ENCODE measurements around the gene CSTF3.

The CSTF3 gene

DNA sequence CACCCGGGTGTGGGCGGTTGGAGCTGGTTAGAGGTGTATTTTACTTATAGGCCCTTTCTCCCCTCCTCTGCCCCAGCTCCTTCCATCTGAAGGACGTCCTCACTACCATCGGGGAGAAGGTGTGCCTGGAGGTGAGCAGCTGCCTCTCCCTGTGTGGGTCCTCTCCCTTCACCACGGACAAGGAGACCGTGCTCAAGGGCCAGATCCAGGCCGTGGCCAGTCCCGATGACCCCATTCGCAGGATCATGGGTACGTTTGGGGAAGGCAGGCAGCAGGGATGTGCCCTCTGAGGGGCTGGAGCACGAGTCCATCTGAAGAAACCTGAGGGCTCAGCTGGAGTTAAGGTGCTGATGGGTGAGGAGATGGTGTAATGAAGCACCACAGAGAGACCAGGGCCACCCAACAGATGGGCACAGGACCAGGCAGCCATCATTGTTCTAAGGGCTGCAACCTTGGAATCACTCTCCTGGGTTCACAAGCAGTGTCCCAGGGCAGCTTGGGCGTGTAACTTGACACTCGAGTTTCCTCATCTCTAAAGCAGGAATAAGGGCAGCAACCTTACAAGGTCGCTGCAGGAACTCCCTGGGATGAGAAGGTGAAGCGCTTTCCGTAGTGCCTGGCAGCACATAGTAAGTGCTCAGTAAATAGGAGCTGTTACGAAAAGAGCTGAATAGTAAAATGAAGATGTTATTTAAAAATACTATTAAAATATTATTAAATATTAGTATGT lies 92.5 kb downstream of the CSTF3 start:
- Histone ChIP-seq H3K79me1 (ENCODE audit: low read length) (no peaks in the 10 kb centered on the region), H4K5ac (ENCODE audit: low read length) (no peak overlapping the region), H3K23ac (ENCODE audit: low read length) (no peak overlapping the region), H3K18ac (ENCODE audit: low read length) (no peak overlapping the region), H3K36me3 (ENCODE audit: control insufficient read depth, insufficient read depth, low read length) (peaks cover 12% of the 10 kb centered on the region), H3K4me3 (ENCODE audit: low read length) (no peak overlapping the region), H4K8ac (ENCODE audit: low read depth, low read length) (no peak overlapping the region), H2BK15ac (replicated peaks; ENCODE audit: low read depth) (no peak overlapping the region), H3K56ac (ENCODE audit: low read length) (no peak overlapping the region), H3K4ac (ENCODE audit: low read depth, low read length) (no peak overlapping the region), H3K27ac (ENCODE audit: low read depth, low read length) (no peak overlapping the region), H3K4me2 (ENCODE audit: low read length) (no peak overlapping the region), H3K9ac (ENCODE audit: low read length) (no peak overlapping the region), H3K4me1 (ENCODE audit: control insufficient read depth, low read depth, low read length) (no peaks in the 10 kb centered on the region), H2BK120ac (ENCODE audit: low read depth, low read length) (no peak overlapping the region), H3K27me3 (ENCODE audit: insufficient read depth, low read length, poor library complexity) (no peaks in the 10 kb centered on the region), H3K79me2 (ENCODE audit: control insufficient read depth, insufficient read depth, low read length) (no peaks in the 10 kb centered on the region), H2BK5ac (ENCODE audit: low read length) (no peak overlapping the region), H2AK5ac (ENCODE audit: low read length) (no peak overlapping the region)
- WGBS (ENCODE audit: extremely low coverage, insufficient coverage, low lambda C conversion rate), result no CpG with 5 or more reads among the region's 17 CpGs
- peak; percentile 29 for DNase-seq

- WGBS (ENCODE audit: extremely low coverage, insufficient coverage, low lambda C conversion rate), result no CpG with 5 or more reads among the region's 3 CpGs
- H3K4me2 ChIP-seq (ENCODE audit: low read length), result no peak overlapping the region
- no peak overlapping the region for H4K5ac ChIP-seq (ENCODE audit: low read length)
- no peak overlapping the region for H3K9ac ChIP-seq (ENCODE audit: low read length)
- H3K27me3 ChIP-seq (ENCODE audit: insufficient read depth, low read length, poor library complexity), result no peaks in the 10 kb centered on the region
- H2AK5ac ChIP-seq (ENCODE audit: low read length), result no peak overlapping the region
- no peak overlapping the region for H2BK5ac ChIP-seq (ENCODE audit: low read length)
- no peaks in the 10 kb centered on the region for H3K79me2 ChIP-seq (ENCODE audit: control insufficient read depth, insufficient read depth, low read length)
- H3K4me1 ChIP-seq (ENCODE audit: control insufficient read depth, low read depth, low read length), result no peaks in the 10 kb centered on the region
- no peak for DNase-seq
- no peak overlapping the region for H2BK120ac ChIP-seq (ENCODE audit: low read depth, low read length)
- H3K4me3 ChIP-seq (ENCODE audit: low read length), result no peak overlapping the region
- H3K27ac ChIP-seq (ENCODE audit: low read depth, low read length), result no peak overlapping the region
- H3K56ac ChIP-seq (ENCODE audit: low read length), result no peak overlapping the region
- peaks cover 12% of the 10 kb centered on the region for H3K36me3 ChIP-seq (ENCODE audit: control insufficient read depth, insufficient read depth, low read length)
- no peak overlapping the region for H3K23ac ChIP-seq (ENCODE audit: low read length)
- no peaks in the 10 kb centered on the region for H3K79me1 ChIP-seq (ENCODE audit: low read length)
- no peak overlapping the region for H3K4ac ChIP-seq (ENCODE audit: low read depth, low read length)
- H3K18ac ChIP-seq (ENCODE audit: low read length), result no peak overlapping the region
- H4K8ac ChIP-seq (ENCODE audit: low read depth, low read length), result no peak overlapping the region
- no peak overlapping the region for H2BK15ac ChIP-seq (replicated peaks; ENCODE audit: low read depth)
Measured at GRCh38 chr11:33067294-33067693, 94.0 kb downstream of the CSTF3 start.

GRCh38 chr11:33065445-33066178 lies 95.7 kb downstream of the CSTF3 start:
- no peaks in the 10 kb centered on the region for H3K4me1 ChIP-seq (ENCODE audit: control insufficient read depth, low read depth, low read length)
- no peak overlapping the region for H3K23ac ChIP-seq (ENCODE audit: low read length)
- WGBS (ENCODE audit: extremely low coverage, insufficient coverage, low lambda C conversion rate), result no CpG with 5 or more reads among the region's 22 CpGs
- no peak overlapping the region for H3K27ac ChIP-seq (ENCODE audit: low read depth, low read length)
- H2AK5ac ChIP-seq (ENCODE audit: low read length), result no peak overlapping the region
- no peaks in the 10 kb centered on the region for H3K79me2 ChIP-seq (ENCODE audit: control insufficient read depth, insufficient read depth, low read length)
- no peak overlapping the region for H4K8ac ChIP-seq (ENCODE audit: low read depth, low read length)
- no peak overlapping the region for H3K4ac ChIP-seq (ENCODE audit: low read depth, low read length)
- no peaks in the 10 kb centered on the region for H3K27me3 ChIP-seq (ENCODE audit: insufficient read depth, low read length, poor library complexity)
- no peak overlapping the region for H4K5ac ChIP-seq (ENCODE audit: low read length)
- H3K4me3 ChIP-seq (ENCODE audit: low read length), result no peak overlapping the region
- no peak overlapping the region for H2BK120ac ChIP-seq (ENCODE audit: low read depth, low read length)
- no peak overlapping the region for H3K18ac ChIP-seq (ENCODE audit: low read length)
- H3K4me2 ChIP-seq (ENCODE audit: low read length), result no peak overlapping the region
- H3K56ac ChIP-seq (ENCODE audit: low read length), result no peak overlapping the region
- H3K36me3 ChIP-seq (ENCODE audit: control insufficient read depth, insufficient read depth, low read length), result peaks cover 13% of the 10 kb centered on the region
- no peak overlapping the region for H3K9ac ChIP-seq (ENCODE audit: low read length)
- H2BK15ac ChIP-seq (replicated peaks; ENCODE audit: low read depth), result no peak overlapping the region
- H3K79me1 ChIP-seq (ENCODE audit: low read length), result no peaks in the 10 kb centered on the region
- peak; percentile 90 for DNase-seq
- no peak overlapping the region for H2BK5ac ChIP-seq (ENCODE audit: low read length)

GRCh38 chr11:33064866-33065265 lies 96.4 kb downstream of the CSTF3 start:
- WGBS (ENCODE audit: extremely low coverage, insufficient coverage, low lambda C conversion rate), result no CpG with 5 or more reads among the region's 5 CpGs
- no peak overlapping the region for H3K23ac ChIP-seq (ENCODE audit: low read length)
- no peak overlapping the region for H3K9ac ChIP-seq (ENCODE audit: low read length)
- no peak overlapping the region for H3K56ac ChIP-seq (ENCODE audit: low read length)
- H3K27me3 ChIP-seq (ENCODE audit: insufficient read depth, low read length, poor library complexity), result no peaks in the 10 kb centered on the region
- H2BK5ac ChIP-seq (ENCODE audit: low read length), result no peak overlapping the region
- no peak overlapping the region for H4K8ac ChIP-seq (ENCODE audit: low read depth, low read length)
- no peak overlapping the region for H2AK5ac ChIP-seq (ENCODE audit: low read length)
- DNase-seq, result no peak
- no peak overlapping the region for H3K4me2 ChIP-seq (ENCODE audit: low read length)
- H3K79me2 ChIP-seq (ENCODE audit: control insufficient read depth, insufficient read depth, low read length), result no peaks in the 10 kb centered on the region
- H3K36me3 ChIP-seq (ENCODE audit: control insufficient read depth, insufficient read depth, low read length), result peaks cover 16% of the 10 kb centered on the region
- no peak overlapping the region for H2BK120ac ChIP-seq (ENCODE audit: low read depth, low read length)
- no peak overlapping the region for H3K27ac ChIP-seq (ENCODE audit: low read depth, low read length)
- H3K79me1 ChIP-seq (ENCODE audit: low read length), result no peaks in the 10 kb centered on the region
- no peak overlapping the region for H3K4me3 ChIP-seq (ENCODE audit: low read length)
- H3K4me1 ChIP-seq (ENCODE audit: control insufficient read depth, low read depth, low read length), result no peaks in the 10 kb centered on the region
- no peak overlapping the region for H3K18ac ChIP-seq (ENCODE audit: low read length)
- no peak overlapping the region for H2BK15ac ChIP-seq (replicated peaks; ENCODE audit: low read depth)
- H3K4ac ChIP-seq (ENCODE audit: low read depth, low read length), result no peak overlapping the region
- H4K5ac ChIP-seq (ENCODE audit: low read length), result no peak overlapping the region

- no peak overlapping the region for H3K27ac ChIP-seq (ENCODE audit: low read depth, low read length)
- no peaks in the 10 kb centered on the region for H3K79me1 ChIP-seq (ENCODE audit: low read length)
- H3K23ac ChIP-seq (ENCODE audit: low read length), result no peak overlapping the region
- no peak overlapping the region for H3K4me2 ChIP-seq (ENCODE audit: low read length)
- H4K8ac ChIP-seq (ENCODE audit: low read depth, low read length), result no peak overlapping the region
- no peak overlapping the region for H3K9ac ChIP-seq (ENCODE audit: low read length)
- no peak overlapping the region for H3K56ac ChIP-seq (ENCODE audit: low read length)
- H3K79me2 ChIP-seq (ENCODE audit: control insufficient read depth, insufficient read depth, low read length), result no peaks in the 10 kb centered on the region
- H2BK15ac ChIP-seq (replicated peaks; ENCODE audit: low read depth), result no peak overlapping the region
- no CpG with 5 or more reads among the region's 11 CpGs for WGBS (ENCODE audit: extremely low coverage, insufficient coverage, low lambda C conversion rate)
- no peak overlapping the region for H2AK5ac ChIP-seq (ENCODE audit: low read length)
- no peak overlapping the region for H3K18ac ChIP-seq (ENCODE audit: low read length)
- H3K4ac ChIP-seq (ENCODE audit: low read depth, low read length), result no peak overlapping the region
- H3K4me3 ChIP-seq (ENCODE audit: low read length), result no peak overlapping the region
- no peak overlapping the region for H2BK120ac ChIP-seq (ENCODE audit: low read depth, low read length)
- H2BK5ac ChIP-seq (ENCODE audit: low read length), result no peak overlapping the region
- no peaks in the 10 kb centered on the region for H3K27me3 ChIP-seq (ENCODE audit: insufficient read depth, low read length, poor library complexity)
- H3K36me3 ChIP-seq (ENCODE audit: control insufficient read depth, insufficient read depth, low read length), result peaks cover 15% of the 10 kb centered on the region
- DNase-seq, result no peak
- no peak overlapping the region for H4K5ac ChIP-seq (ENCODE audit: low read length)
- H3K4me1 ChIP-seq (ENCODE audit: control insufficient read depth, low read depth, low read length), result no peaks in the 10 kb centered on the region
Measured at GRCh38 chr11:33064033-33064825, 97.1 kb downstream of the CSTF3 start.
